Mucosa of descending colon (tissue), 3 donors: ENCODE data around the gene PTAFR. TPM values are rescaled to one million over a fixed set of nuclear protein-coding genes. Genes with fewer than 3 reads are reported as not detected.

ENCODE experiments used
- ATAC-seq: fragments of 200-7000 bp; cut with Tn5 transposase; one replicate; pipeline ENCODE4 v1.9.1; 2020; ENCODE audit warnings: mild to moderate bottlenecking, moderate library complexity
- DNase-seq, 3 donors: peaks; one replicate each; pipeline ENCODE4 v3.0.0-alpha.2; 2020
- H3K36me3 ChIP-seq: fragments of 200-600 bp; one replicate; pipeline ENCODE4 v1.8.0; 2021; ENCODE audit warnings: low read depth, mild to moderate bottlenecking
- H3K4me1 ChIP-seq: fragments of 200-600 bp; one replicate; pipeline ENCODE4 v1.8.0; 2021; ENCODE audit warnings: low read depth, mild to moderate bottlenecking
- H3K4me3 ChIP-seq: fragments of 200-600 bp; one replicate; pipeline ENCODE4 v1.8.0; 2021; ENCODE audit warnings: mild to moderate bottlenecking
- H3K9me3 ChIP-seq: fragments of 200-600 bp; one replicate; pipeline ENCODE4 v1.8.0; 2021; ENCODE audit warnings: mild to moderate bottlenecking
- intact Hi-C, 2 donors: fragments of 100-400 bp; cut with DNase I in 1 of 2; cut with micrococcal nuclease in 1 of 2; formaldehyde crosslinking; loops; one replicate each; pipeline versions ENCODE4 v1.11.0 to v1.11.1; 2022; cut with DNase I, micrococcal nuclease
- total RNA-seq, 3 donors: library from RNA; stranded (reverse); fragmentation: NEBNext Ultra II Directional in 2 of 3; extraction: Animal tissue kit (Norgen Biotek cat#: 25700) in 2 of 3; gene quantifications; one replicate each; pipeline versions ENCODE4 v1.2.1 to v1.2.4, GENCODE V29; 2021 to 2023
- TF ChIP-seq, protein P1 (sequence below): fragments of 200-600 bp; IDR thresholded peaks from one replicate; pipeline ENCODE4 v1.8.0; 2022; ENCODE audit warnings: antibody characterized with exemption, mild to moderate bottlenecking
- donor health status: DM: no; HTN: no; CAD: no; lungs with moderate emphysema.
- donor health status: DM: no; HTN: no; CAD: no.
- donor health status: DM: no; HTN: yes; CAD: no.

Gene PTAFR
- total RNA-seq, 3 donors from 2014 or later = 2.4 to 4.8 (median 4.0) TPM

- TF ChIP-seq, protein P1, sequence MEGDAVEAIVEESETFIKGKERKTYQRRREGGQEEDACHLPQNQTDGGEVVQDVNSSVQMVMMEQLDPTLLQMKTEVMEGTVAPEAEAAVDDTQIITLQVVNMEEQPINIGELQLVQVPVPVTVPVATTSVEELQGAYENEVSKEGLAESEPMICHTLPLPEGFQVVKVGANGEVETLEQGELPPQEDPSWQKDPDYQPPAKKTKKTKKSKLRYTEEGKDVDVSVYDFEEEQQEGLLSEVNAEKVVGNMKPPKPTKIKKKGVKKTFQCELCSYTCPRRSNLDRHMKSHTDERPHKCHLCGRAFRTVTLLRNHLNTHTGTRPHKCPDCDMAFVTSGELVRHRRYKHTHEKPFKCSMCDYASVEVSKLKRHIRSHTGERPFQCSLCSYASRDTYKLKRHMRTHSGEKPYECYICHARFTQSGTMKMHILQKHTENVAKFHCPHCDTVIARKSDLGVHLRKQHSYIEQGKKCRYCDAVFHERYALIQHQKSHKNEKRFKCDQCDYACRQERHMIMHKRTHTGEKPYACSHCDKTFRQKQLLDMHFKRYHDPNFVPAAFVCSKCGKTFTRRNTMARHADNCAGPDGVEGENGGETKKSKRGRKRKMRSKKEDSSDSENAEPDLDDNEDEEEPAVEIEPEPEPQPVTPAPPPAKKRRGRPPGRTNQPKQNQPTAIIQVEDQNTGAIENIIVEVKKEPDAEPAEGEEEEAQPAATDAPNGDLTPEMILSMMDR = no peak
- peak; percentile 27 for ATAC-seq
- no peak for DNase-seq
- H3K36me3 ChIP-seq = no peaks in the 10 kb centered on the region
- H3K4me1 ChIP-seq = no peaks in the 10 kb centered on the region
- intact Hi-C loops = no loop called here
- H3K9me3 ChIP-seq = no peaks in the 10 kb centered on the region
- no peak overlapping the region for H3K4me3 ChIP-seq
Measured at GRCh38 chr1:28110555-28110954, 65.9 kb downstream of the PTAFR start.

GRCh38 chr1:28109639-28110038 is 66.9 kb downstream of the PTAFR start:
- intact Hi-C loops = no loop called here
- H3K4me1 ChIP-seq = no peaks in the 10 kb centered on the region
- H3K36me3 ChIP-seq = no peaks in the 10 kb centered on the region
- TF ChIP-seq, protein P1 = no peak
- no peak for DNase-seq
- no peak for ATAC-seq
- H3K4me3 ChIP-seq = no peak overlapping the region
- no peaks in the 10 kb centered on the region for H3K9me3 ChIP-seq

DNA sequence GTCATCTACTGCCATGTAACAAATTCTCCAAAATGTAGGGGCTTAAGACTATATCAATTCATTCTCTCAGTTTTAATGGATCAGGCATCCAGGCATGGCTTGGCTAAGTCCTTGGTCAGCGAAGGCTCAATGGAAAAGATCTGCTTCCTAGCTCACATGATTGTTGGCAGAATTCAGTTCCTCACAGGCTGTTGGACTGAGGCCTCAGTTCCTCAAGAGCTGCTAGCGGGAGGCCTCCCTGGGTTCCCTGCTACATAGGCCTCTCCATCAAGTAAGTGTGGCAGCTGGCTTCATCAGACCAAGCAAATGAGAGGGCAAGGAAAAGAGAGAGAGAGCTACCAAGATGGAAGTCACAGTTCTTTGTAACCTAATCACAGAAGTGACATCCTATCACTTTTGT is 68.5 kb downstream of the PTAFR start:
- DNase-seq (no peak), ATAC-seq (no peak)
- no peaks in the 10 kb centered on the region for H3K9me3 ChIP-seq
- H3K4me1 ChIP-seq = peaks cover 7% of the 10 kb centered on the region
- no peak overlapping the region for H3K4me3 ChIP-seq
- TF ChIP-seq, protein P1 = no peak
- no peaks in the 10 kb centered on the region for H3K36me3 ChIP-seq
- intact Hi-C loops = no loop called here

- TF ChIP-seq, protein P1 = no peak
- no peak overlapping the region for H3K4me3 ChIP-seq
- no peaks in the 10 kb centered on the region for H3K9me3 ChIP-seq
- ATAC-seq = peak; percentile 99
- intact Hi-C loops = no loop called here
- DNase-seq = peak; percentile 66 to 81 (median 72)
- peaks cover 7% of the 10 kb centered on the region for H3K4me1 ChIP-seq
- no peaks in the 10 kb centered on the region for H3K36me3 ChIP-seq
Measured at GRCh38 chr1:28104866-28105467, 71.5 kb downstream of the PTAFR start.

DNA sequence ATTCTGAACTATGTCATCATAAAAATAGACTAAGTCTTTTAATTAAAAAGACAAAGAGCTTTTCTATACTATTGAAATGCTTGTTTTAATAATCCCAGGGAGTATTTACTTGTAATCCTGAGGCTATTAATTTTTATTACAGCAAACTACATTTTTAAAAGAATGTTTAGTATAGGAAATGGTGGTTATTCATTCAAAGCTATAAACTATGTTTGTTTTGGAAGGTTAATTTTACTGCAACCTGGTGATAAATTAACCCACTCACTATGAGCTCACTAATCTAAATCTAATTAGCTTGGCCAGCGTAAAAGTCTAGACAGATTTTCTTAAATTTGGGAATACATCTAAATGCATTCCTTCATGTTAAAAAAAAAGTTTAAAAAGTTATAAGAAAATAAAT is 74.3 kb downstream of the PTAFR start:
- H3K36me3 ChIP-seq = no peaks in the 10 kb centered on the region
- TF ChIP-seq, protein P1 = no peak
- peaks cover 7% of the 10 kb centered on the region for H3K4me1 ChIP-seq
- intact Hi-C loops = no loop called here
- ATAC-seq = no peak
- H3K9me3 ChIP-seq = no peaks in the 10 kb centered on the region
- no peak overlapping the region for H3K4me3 ChIP-seq
- DNase-seq = no peak
